GM12801 (cell line): Measurements from ENCODE around the gene HUWE1.

ENCODE experiments used
- TF ChIP-seq, protein P1 (sequence below): IDR thresholded peaks from one replicate; pipeline ENCODE4 v1.5.1; 2011; ENCODE audit warnings: control low read depth; ENCODE audit not compliant: insufficient read length; ENCODE audit errors: extremely low read depth

The HUWE1 gene

DNA sequence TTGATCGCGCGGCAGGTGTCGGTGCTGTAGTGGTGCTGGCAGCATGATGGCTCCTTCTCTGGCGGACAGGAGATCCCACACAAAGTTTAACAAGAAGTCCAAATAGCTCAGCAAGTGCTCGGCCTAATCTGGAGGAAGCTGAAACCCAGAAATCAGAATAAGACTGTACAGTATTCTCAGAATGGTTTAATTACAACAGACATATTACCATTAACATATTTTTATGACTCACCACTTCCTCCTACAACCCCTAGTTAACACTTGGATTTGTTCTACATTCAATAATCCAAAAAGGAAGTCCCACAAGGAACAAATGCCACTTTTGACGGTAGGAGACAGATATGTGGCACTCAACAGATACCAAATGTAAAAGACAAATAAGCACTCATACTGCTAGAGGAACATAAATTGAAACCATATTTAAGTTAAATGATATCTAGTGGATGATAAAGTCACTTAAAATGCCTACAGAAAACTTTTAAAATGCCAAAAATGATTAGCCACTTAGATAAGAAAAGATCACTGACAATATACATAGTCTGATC lies 91.2 kb downstream of the HUWE1 start:
- TF ChIP-seq, protein P1, sequence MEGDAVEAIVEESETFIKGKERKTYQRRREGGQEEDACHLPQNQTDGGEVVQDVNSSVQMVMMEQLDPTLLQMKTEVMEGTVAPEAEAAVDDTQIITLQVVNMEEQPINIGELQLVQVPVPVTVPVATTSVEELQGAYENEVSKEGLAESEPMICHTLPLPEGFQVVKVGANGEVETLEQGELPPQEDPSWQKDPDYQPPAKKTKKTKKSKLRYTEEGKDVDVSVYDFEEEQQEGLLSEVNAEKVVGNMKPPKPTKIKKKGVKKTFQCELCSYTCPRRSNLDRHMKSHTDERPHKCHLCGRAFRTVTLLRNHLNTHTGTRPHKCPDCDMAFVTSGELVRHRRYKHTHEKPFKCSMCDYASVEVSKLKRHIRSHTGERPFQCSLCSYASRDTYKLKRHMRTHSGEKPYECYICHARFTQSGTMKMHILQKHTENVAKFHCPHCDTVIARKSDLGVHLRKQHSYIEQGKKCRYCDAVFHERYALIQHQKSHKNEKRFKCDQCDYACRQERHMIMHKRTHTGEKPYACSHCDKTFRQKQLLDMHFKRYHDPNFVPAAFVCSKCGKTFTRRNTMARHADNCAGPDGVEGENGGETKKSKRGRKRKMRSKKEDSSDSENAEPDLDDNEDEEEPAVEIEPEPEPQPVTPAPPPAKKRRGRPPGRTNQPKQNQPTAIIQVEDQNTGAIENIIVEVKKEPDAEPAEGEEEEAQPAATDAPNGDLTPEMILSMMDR = no peak

DNA sequence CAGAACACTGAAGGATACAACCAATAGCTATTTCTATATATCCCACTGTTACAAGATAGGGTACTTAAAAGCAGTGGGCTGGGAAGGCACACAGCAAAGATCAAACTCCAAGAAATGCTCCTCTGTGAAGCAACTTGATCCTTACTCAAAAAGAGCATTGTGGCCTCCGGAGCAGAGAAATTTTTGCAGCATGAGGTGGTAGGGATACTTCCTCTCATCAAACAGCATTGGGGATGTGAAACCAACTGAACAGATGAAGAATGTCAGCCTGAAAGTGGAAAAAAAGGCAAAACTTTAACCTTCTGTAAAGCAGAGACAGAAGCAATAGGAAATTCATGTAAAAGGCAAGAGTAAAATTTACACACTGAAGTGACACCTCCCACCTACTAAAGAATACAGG lies 92.2 kb downstream of the HUWE1 start:
- TF ChIP-seq, protein P1 = no peak

DNA sequence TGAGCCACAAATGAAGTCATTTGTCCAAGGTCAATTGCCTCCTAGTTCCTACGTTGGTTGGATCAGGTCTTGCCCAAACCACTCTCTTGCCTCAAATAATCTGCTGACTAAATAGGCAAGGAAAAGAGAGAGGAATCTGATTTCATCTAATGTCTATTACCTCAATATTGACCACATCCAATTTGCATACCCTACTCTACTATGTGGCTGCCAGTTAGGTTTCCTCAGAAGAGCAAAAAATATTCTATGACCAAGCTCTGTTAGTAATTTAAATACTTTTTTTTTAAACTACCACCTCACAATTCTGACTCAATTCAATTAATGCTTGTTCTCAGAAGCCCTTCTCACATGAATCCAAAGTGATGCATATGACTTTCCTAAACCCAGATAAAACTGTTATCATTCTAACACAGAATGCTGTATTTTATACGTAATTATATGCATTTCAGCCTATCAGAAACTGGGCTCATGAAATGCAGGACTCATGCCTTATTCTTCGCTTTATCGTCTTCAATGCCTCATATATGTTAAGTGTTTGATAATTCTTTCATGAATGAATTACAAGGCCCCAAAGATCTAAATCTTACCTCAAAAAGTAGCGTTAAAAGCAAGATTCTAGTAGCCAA lies 98.6 kb downstream of the HUWE1 start:
- TF ChIP-seq, protein P1 = no peak

DNA sequence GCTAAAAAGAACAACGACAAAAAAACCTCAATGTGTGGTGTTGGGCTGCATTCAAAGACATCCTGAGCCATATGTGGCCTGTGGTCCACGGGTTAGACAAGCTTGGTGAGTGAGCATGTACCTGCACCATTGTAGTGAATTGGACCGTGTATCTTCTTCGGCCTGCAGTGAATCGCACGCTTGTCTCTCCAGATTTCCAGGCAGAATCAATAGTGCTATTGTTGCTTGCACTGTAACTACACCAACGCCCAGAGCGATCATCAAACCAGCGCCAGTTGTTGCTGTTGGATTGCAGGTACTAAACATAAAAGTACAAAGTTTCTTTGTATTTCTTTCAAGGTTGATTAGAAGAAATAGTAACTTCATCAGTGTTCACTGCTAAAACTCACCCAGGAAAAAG lies 101.6 kb downstream of the HUWE1 start:
- TF ChIP-seq, protein P1 = no peak

DNA sequence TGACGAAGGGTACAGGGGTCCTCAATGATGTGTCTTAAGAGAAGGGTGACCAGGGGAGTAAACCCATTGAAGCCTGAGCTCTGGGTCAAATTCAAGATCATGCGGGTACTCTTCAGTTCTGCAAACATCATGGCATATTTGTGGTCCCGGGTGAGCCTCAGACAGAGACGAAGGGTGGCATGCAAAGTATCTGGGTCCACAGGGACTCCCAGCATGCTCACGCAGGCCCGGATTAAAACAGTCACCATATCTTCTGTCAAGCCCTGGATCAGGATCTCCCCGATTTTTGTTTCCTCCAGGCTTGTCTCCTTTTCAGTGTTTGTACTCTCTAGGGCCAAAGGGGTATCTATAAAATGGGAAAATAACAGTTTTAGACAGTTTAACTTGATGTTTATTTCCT lies 102.9 kb downstream of the HUWE1 start:
- TF ChIP-seq, protein P1 = no peak

DNA sequence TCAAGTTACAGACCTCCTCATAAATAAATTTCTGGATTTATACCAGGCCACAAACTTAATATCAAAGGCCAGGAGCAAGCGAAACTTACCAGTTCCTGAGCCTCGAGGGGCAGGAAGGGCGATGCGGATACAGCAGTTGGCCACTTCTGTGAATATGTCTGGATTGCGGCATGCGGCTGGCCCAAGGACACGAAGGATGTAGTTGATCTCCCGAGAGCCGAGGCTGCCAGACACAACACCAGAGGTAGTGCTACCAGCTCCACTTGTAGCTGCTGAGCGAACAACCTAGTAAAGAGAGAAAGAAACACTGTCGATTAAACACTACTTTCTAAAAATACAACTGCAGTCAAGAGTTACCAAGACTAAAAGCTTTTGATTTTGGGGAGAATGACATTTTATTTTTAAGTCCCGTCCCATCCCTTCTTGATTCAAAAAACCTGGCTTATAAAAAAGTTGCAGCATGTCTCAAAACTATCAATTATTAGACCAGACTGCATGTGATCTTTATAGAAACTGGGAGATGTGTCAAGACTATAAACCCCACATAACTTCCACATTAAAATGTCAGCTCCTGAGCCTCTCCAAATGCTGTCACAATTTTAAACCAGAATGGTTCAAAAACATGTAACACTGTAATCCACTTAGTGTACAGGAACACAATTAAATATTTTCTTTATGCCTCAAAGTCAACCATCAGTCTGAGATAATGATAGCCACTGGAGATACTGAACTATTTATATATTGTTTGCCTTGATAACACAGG lies 105.6 kb downstream of the HUWE1 start:
- TF ChIP-seq, protein P1 = no peak

DNA sequence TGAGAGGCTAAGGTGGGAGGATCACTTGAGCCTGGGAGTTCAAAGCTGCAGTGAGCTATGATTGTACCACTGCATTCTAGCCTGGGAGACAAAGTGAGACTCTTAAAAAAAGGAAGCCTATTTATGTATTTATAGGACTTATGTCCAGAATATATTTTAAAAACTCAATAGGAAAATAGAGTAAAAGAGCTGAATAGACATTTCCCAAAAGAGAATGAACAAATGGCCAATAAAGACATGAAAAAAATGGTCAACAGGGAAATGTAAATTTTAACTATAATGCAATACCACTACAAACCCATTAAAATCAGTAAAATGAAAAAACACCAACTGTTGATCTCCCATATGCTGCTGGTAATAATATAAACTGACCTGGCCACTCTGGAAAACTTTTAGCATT lies 115.0 kb downstream of the HUWE1 start:
- TF ChIP-seq, protein P1 = no peak
